ENCODE results near the gene SH3RF3.

- no peak for TF ChIP-seq CTCF (IDR thresholded peaks at IDR 0.05; ENCODE audit: low read depth, low read length)
- TF ChIP-seq POLR2A (IDR thresholded peaks at IDR 0.05; ENCODE audit: extremely low read depth, insufficient read length): no peak
- no peak for TF ChIP-seq MAX (IDR thresholded peaks at IDR 0.05; ENCODE audit: low read depth, low read length)
- TF ChIP-seq MYC (IDR thresholded peaks at IDR 0.05; ENCODE audit: low read depth, low read length): no peak
Measured at GRCh38 chr2:109110170-109110569, 18.8 kb upstream of the SH3RF3 start.

Measured in NB4 (cell line).